Testis (tissue), 2 donors: ENCODE data around the gene SLC39A8.

Source experiments
- CTCF ChIP-seq, 3 experiments: fragments of 450-650 bp in 2 of 3; fragments of 200-600 bp in 1 of 3; sonication (generic) in 1 of 3; IDR thresholded peaks; one replicate each; pipeline ENCODE4 v1.5.1; 2016 to 2019; ENCODE audit warnings: antibody characterized with exemption in 3 of 3, mild to moderate bottlenecking in 2 of 3, moderate library complexity in 1 of 3
- POLR2A ChIP-seq: fragments of 450-650 bp; IDR thresholded peaks from one replicate; pipeline ENCODE4 v1.6.1; 2017; ENCODE audit warnings: antibody characterized with exemption, mild to moderate bottlenecking, moderate library complexity

DNA sequence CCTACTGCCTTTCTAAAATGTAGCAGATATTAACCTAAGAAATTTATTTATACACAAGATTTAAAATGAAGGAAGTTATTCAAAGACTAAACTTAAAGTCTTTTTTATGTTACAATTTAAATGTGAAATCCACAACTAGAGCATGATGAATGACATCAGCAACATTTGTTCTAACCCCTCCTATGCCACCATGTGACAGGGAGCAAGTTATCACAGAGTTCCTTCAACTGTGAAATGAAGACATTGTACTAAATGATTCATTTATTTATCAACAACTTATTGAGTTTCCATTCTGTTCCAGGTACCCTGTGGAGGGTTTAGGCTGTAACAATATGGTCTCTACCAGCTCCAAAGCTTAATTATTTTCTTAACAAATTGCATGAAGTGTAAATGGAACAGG, 76.9 kb downstream of the SLC39A8 start:
- TF ChIP-seq CTCF (IDR thresholded peaks at IDR 0.05): no peak
- no peak for TF ChIP-seq POLR2A
